Stomach (tissue), 19 donors: ENCODE measurements around the gene LRP4. TPM values are rescaled to one million over a fixed set of nuclear protein-coding genes. Genes with fewer than 3 reads are reported as not detected.

Experiments
- DNase-seq, 2 donors: peaks; one replicate each; pipeline versions ENCODE4 v3.0.0 to v3.0.0-alpha.2; 2013 to 2019
- H3K27ac ChIP-seq, 5 donors: fragments of 200-600 bp in 4 of 5; sonication (generic) in 4 of 5; one replicate each; pipeline ENCODE4 v1.5.1; 2013 to 2019; ENCODE audit warnings: mild to moderate bottlenecking in 1 of 5, moderate library complexity in 1 of 5
- H3K27me3 ChIP-seq, 3 donors: fragments of 200-600 bp; sonication (generic); one replicate each; pipeline ENCODE4 v1.5.1; 2017 to 2019; ENCODE audit warnings: mixed run types in 1 of 3
- H3K36me3 ChIP-seq, 4 donors: fragments of 200-600 bp; sonication (generic); 1 replicate in 3 of 4; 2 replicates in 1 of 4; pipeline ENCODE4 v1.5.1; 2016 to 2019
- H3K4me1 ChIP-seq, 4 donors: fragments of 200-600 bp; sonication (generic); one replicate each; pipeline ENCODE4 v1.5.1; 2016 to 2019
- H3K4me3 ChIP-seq, 4 donors: fragments of 200-600 bp; sonication (generic) in 3 of 4; one replicate each; pipeline ENCODE4 v1.5.1; 2016 to 2019; ENCODE audit warnings: mild to moderate bottlenecking in 1 of 4
- H3K9me3 ChIP-seq, 4 donors: fragments of 200-600 bp; sonication (generic); one replicate each; pipeline ENCODE4 v1.5.1; 2016 to 2019
- EP300 ChIP-seq: sonication (generic); formaldehyde crosslinking; IDR thresholded peaks from one replicate; pipeline ENCODE4 v1.6.1; 2017; ENCODE audit warnings: antibody characterized with exemption
- POLR2A ChIP-seq, 4 donors: fragments of 450-650 bp; IDR thresholded peaks; one replicate each; pipeline ENCODE4 v1.6.1; 2016; ENCODE audit warnings: antibody characterized with exemption in 4 of 4, control low read depth in 2 of 4, mild to moderate bottlenecking in 1 of 4, moderate library complexity in 1 of 4
- POLR2AphosphoS5 ChIP-seq, 3 donors: sonication (generic); formaldehyde crosslinking; IDR thresholded peaks; one replicate each; pipeline ENCODE4 v1.6.1; 2016; ENCODE audit warnings: antibody characterized with exemption in 3 of 3
- WGBS, 5 donors: extraction: QIAGEN DNeasy Blood & Tissue Kit in 3 of 5; methylation state at CpG; one replicate each; pipeline versions ENCODE4 v1.1.5 to v1.1.7; 2013 to 2018; 5-methylcytosine and 5-hydroxymethylcytosine counted together
- intact Hi-C: fragments of 100-400 bp; cut with DNase I; formaldehyde crosslinking; loops from one replicate; pipeline ENCODE4 v1.15.1; 2023; ENCODE audit warnings: low total_unique reads
- long read RNA-seq, 10 donors: transcript quantifications; one replicate each; lab custom pipeline, GENCODE V29; 2026
- polyA plus RNA-seq, 3 donors: library from polyadenylated mRNA; stranded (reverse); fragments of 200-250 nt; gene quantifications; one replicate each; pipeline ENCODE4 v1.2.3, GENCODE V29; 2013
- total RNA-seq, 5 donors: library from RNA; depleted of rRNA; stranded (reverse); fragments of >200 nt; gene quantifications; one replicate each; pipeline versions ENCODE4 v1.1.0 to v1.2.3, GENCODE V29; 2014 to 2016
- TF ChIP-seq, protein P1 (sequence below), 7 experiments: fragments of 450-650 bp in 4 of 7; fragments of 200-600 bp in 3 of 7; sonication (generic) in 3 of 7; IDR thresholded peaks; one replicate each; pipeline ENCODE4 v1.5.1; 2016 to 2019; ENCODE audit warnings: antibody characterized with exemption in 7 of 7, control low read depth in 2 of 7, mild to moderate bottlenecking in 1 of 7
- donor health status: healthy with polysubstance abuse.
- donor health status: Bipolar disorder and iron deficiency.
- donor health status: healthy.

Gene LRP4, protein sequence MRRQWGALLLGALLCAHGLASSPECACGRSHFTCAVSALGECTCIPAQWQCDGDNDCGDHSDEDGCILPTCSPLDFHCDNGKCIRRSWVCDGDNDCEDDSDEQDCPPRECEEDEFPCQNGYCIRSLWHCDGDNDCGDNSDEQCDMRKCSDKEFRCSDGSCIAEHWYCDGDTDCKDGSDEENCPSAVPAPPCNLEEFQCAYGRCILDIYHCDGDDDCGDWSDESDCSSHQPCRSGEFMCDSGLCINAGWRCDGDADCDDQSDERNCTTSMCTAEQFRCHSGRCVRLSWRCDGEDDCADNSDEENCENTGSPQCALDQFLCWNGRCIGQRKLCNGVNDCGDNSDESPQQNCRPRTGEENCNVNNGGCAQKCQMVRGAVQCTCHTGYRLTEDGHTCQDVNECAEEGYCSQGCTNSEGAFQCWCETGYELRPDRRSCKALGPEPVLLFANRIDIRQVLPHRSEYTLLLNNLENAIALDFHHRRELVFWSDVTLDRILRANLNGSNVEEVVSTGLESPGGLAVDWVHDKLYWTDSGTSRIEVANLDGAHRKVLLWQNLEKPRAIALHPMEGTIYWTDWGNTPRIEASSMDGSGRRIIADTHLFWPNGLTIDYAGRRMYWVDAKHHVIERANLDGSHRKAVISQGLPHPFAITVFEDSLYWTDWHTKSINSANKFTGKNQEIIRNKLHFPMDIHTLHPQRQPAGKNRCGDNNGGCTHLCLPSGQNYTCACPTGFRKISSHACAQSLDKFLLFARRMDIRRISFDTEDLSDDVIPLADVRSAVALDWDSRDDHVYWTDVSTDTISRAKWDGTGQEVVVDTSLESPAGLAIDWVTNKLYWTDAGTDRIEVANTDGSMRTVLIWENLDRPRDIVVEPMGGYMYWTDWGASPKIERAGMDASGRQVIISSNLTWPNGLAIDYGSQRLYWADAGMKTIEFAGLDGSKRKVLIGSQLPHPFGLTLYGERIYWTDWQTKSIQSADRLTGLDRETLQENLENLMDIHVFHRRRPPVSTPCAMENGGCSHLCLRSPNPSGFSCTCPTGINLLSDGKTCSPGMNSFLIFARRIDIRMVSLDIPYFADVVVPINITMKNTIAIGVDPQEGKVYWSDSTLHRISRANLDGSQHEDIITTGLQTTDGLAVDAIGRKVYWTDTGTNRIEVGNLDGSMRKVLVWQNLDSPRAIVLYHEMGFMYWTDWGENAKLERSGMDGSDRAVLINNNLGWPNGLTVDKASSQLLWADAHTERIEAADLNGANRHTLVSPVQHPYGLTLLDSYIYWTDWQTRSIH (N-terminal part only)
- total RNA-seq, result 10 to 100 TPM in 4 of 5 donors, 1 to 10 TPM in 1; 2.0 to 29.2 (median 16.5) TPM
- polyA plus RNA-seq, result 1 to 10 TPM; 2.1 to 3.1 (median 2.9) TPM
- long read RNA-seq, donor 1, result 0 reads
- long read RNA-seq, donor 2, partial matches to known transcripts, result 0 of 1 reads
- long read RNA-seq, donor 2, other reads (novel, unspliced or antisense), result 0 of 1 reads
- long read RNA-seq, donor 3, result 0 reads
- long read RNA-seq, donor 4, result 0 reads
- long read RNA-seq, donor 5, result 0 reads
- long read RNA-seq, donor 6, full-length matches to known transcripts, result 2 of 2 reads
- long read RNA-seq, donor 6, partial matches to known transcripts, result 0 of 2 reads
- long read RNA-seq, donor 6, other reads (novel, unspliced or antisense), result 0 of 2 reads
- long read RNA-seq, donor 7, full-length matches to known transcripts, result 1 of 1 reads
- long read RNA-seq, donor 7, partial matches to known transcripts, result 0 of 1 reads
- long read RNA-seq, donor 7, other reads (novel, unspliced or antisense), result 0 of 1 reads
- long read RNA-seq, donor 8, result 0 reads
- long read RNA-seq, donor 9, result 0 reads
- long read RNA-seq, donor 10, partial matches to known transcripts, result 0 of 1 reads
- long read RNA-seq, donor 10, other reads (novel, unspliced or antisense), result 0 of 1 reads

DNA sequence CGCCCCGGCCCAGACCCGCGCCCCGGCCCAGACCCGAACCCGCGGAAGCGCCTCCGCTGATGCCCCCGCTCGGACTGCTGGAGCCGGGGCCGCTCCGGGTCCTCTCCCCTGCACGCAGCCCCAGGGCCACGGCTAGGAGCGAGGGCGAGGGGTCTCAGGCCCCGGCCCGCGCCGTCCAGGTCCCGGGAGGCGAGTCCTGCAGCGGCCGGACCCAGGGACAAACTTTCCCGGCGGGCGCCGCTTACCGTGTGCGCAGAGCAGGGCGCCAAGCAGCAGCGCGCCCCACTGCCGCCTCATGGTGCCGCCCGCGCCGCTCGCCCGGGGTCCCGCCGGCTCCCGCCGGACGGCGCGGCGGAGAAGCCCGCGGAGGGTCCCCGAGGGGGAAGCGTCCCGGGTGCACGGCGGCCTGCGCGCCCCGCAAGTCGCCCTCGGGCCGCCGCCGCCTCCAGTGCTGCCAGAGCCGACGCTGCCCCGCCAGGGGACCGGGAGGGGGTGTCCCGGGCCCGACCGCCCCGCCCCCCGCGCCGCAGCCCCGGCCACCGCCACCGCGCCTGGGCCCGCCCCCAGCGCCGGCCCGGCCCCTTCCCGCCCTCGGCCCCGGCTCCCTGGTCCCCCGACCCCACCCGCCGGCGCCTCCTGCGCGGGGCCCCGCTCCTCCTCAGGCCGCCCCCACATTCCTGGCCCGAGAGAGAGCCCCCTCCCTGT, at the start of gene LRP4:
TSS of gene LRP4 (minus strand) at position 468 of the 705 bp plus-strand sequence. CDS start at position 297, 171 bp downstream.
- intact Hi-C loops, result no loop called here
- Histone ChIP-seq H3K27me3 (peaks cover 0 to 49% (median 8%) of the 10 kb centered on the region in 3 donors), H3K4me3 (peak within 1 kb of the TSS; percentile 54 to 86 (median 72)), H3K9me3 (no peaks in the 10 kb centered on the region), H3K4me1 (peaks cover 22 to 68% (median 45%) of the 10 kb centered on the region in 4 donors), H3K27ac (peak within 1 kb of the TSS; percentile 51 to 81 (median 78)), H3K36me3 (no peaks in the 10 kb centered on the region)
- TF ChIP-seq, protein P1, sequence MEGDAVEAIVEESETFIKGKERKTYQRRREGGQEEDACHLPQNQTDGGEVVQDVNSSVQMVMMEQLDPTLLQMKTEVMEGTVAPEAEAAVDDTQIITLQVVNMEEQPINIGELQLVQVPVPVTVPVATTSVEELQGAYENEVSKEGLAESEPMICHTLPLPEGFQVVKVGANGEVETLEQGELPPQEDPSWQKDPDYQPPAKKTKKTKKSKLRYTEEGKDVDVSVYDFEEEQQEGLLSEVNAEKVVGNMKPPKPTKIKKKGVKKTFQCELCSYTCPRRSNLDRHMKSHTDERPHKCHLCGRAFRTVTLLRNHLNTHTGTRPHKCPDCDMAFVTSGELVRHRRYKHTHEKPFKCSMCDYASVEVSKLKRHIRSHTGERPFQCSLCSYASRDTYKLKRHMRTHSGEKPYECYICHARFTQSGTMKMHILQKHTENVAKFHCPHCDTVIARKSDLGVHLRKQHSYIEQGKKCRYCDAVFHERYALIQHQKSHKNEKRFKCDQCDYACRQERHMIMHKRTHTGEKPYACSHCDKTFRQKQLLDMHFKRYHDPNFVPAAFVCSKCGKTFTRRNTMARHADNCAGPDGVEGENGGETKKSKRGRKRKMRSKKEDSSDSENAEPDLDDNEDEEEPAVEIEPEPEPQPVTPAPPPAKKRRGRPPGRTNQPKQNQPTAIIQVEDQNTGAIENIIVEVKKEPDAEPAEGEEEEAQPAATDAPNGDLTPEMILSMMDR (IDR thresholded peaks at IDR 0.05), result no peak
- TF ChIP-seq EP300, result no peak
- TF ChIP-seq POLR2A (IDR thresholded peaks at IDR 0.05), result no peak
- TF ChIP-seq POLR2AphosphoS5 (IDR thresholded peaks at IDR 0.05), result no peak
- whole genome bisulfite sequencing, 5 donors, result 0 to 2% (median 1%) methylated on average over 12 to 97 of the region's 97 CpGs
- peak; percentile 52 to 85 for DNase-seq

DNA sequence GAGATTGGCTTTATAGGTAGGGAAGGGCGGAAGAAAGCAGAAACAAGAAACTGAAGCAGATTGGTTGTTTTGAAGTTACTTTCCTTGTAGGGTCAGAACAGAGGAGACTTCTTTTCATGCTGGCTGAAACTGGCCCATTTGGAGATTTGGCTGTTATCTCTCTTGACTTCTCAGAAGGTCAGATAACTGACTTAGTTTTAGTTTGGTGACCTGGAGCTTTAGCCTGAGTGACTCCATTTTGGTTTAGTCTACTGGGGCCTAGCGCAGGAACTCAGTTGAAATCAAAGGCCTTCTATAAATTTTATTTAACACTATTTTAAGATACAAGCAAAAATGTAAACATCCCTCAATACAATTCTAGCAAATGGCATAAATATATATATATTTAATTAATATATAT, 49.6 kb upstream of the LRP4 start:
- no peak for TF ChIP-seq EP300
- no peak for TF ChIP-seq POLR2AphosphoS5 (IDR thresholded peaks at IDR 0.05)
- TF ChIP-seq, protein P1 (IDR thresholded peaks at IDR 0.05), result no peak
- no peak for TF ChIP-seq POLR2A (IDR thresholded peaks at IDR 0.05)
- 93 to 99% (median 98%) methylated on average over 2 of the region's 2 CpGs for WGBS, 5 donors

DNA sequence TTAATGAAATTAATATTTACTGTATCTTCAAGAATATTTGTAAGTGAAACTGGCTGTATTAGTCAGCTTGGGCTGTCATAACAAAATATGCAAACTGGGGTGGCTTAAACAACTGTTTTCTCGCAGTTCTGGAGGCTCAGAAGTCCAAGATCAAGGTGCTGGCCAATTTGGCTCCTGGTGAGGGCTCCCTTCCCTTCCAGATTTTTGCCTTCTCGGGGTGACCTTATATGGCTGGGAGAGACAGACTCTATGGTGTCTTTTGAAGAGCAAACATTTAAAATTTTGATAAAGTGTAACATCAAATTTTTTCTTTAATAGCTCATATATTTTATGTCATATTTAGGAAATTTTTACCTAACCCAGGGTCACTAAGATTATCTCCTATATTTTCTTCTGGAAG, 48.4 kb upstream of the LRP4 start:
- H3K4me1 ChIP-seq, result peaks cover 0 to 4% (median 3%) of the 10 kb centered on the region in 4 donors
- no peaks in the 10 kb centered on the region for H3K36me3 ChIP-seq
- no peaks in the 10 kb centered on the region for H3K27me3 ChIP-seq
- H3K27ac ChIP-seq, result no peak overlapping the region
- DNase-seq, result no peak
- no peak overlapping the region for H3K4me3 ChIP-seq
- whole genome bisulfite sequencing, 5 donors, result 81 to 88% (median 81%) methylated on average over 2 of the region's 2 CpGs
- intact Hi-C loops, result no loop called here
- no peaks in the 10 kb centered on the region for H3K9me3 ChIP-seq
- no peak for TF ChIP-seq POLR2AphosphoS5 (IDR thresholded peaks at IDR 0.05)
- TF ChIP-seq EP300, result no peak
- TF ChIP-seq, protein P1 (IDR thresholded peaks at IDR 0.05), result no peak
- TF ChIP-seq POLR2A (IDR thresholded peaks at IDR 0.05), result no peak

More for the DNA sequence above, 49.6 kb upstream of the LRP4 start:
- intact Hi-C loops, result no loop called here
- no peak for DNase-seq
- Histone ChIP-seq H3K9me3 (no peaks in the 10 kb centered on the region), H3K4me3 (no peak overlapping the region), H3K27me3 (no peaks in the 10 kb centered on the region), H3K27ac (no peak overlapping the region), H3K4me1 (peaks cover 0 to 14% (median 7%) of the 10 kb centered on the region in 4 donors), H3K36me3 (no peaks in the 10 kb centered on the region)
